ENCODE data around the gene CRADD. TPM values are rescaled to one million over a fixed set of nuclear protein-coding genes. Genes with fewer than 3 reads are reported as not detected.
"Not testable (repeated sequence)": the region's sequence is repeated elsewhere in the genome, so short reads cannot be mapped to it uniquely, and the experiment has no call there.

The CRADD gene
- total RNA-seq, 3 donors from 2014 or later: 24.0 to 49.8 (median 44.2) TPM

DNA sequence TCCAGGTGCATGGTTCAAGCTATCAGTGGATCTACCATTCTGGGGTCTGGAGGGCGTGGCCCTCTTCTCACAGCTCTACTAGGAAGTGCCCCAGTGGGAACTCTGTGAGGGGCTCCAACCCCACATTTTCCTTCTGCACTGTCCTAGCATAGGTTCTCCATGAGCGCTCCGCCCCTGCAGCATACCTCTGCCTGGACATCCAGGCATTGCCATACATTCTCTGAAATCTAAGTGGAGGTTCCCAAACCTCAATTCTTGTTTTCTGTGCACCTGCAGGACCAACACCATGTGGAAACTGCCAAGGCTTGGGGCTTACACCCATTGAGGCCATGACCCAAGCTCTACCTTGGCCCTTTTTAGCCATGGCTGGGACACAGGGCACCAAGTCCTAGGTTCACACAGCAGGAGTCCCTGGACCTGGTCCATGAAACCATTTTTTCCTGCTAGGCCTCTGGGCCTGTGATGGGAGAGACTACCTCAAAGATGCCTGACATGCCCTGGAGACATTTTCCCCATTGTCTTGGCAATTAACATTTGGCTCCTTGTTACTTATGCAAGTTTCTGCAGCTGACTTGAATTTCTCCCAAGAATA, 76.8 kb downstream of the CRADD start:
- Histone ChIP-seq H3K4me3 (no peak overlapping the region), H3K36me3 (no peaks in the 10 kb centered on the region), H3K9me3 (peaks cover 0 to 8% of the 10 kb centered on the region in 2 donors), H3K4me1 (no peaks in the 10 kb centered on the region), H3K27ac (no peak overlapping the region), H3K27me3 (no peaks in the 10 kb centered on the region)
- no peak for DNase-seq (ENCODE audit: low spot score in 2 of 2)
- no peak for TF ChIP-seq POLR2AphosphoS5 (IDR thresholded peaks at IDR 0.05)
- TF ChIP-seq, protein P1, sequence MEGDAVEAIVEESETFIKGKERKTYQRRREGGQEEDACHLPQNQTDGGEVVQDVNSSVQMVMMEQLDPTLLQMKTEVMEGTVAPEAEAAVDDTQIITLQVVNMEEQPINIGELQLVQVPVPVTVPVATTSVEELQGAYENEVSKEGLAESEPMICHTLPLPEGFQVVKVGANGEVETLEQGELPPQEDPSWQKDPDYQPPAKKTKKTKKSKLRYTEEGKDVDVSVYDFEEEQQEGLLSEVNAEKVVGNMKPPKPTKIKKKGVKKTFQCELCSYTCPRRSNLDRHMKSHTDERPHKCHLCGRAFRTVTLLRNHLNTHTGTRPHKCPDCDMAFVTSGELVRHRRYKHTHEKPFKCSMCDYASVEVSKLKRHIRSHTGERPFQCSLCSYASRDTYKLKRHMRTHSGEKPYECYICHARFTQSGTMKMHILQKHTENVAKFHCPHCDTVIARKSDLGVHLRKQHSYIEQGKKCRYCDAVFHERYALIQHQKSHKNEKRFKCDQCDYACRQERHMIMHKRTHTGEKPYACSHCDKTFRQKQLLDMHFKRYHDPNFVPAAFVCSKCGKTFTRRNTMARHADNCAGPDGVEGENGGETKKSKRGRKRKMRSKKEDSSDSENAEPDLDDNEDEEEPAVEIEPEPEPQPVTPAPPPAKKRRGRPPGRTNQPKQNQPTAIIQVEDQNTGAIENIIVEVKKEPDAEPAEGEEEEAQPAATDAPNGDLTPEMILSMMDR (IDR thresholded peaks at IDR 0.05): no peak
- TF ChIP-seq POLR2A (IDR thresholded peaks at IDR 0.05): no peak
- intact Hi-C loops (cut with DNase I; ENCODE audit: low total_unique reads): no loop called here

DNA sequence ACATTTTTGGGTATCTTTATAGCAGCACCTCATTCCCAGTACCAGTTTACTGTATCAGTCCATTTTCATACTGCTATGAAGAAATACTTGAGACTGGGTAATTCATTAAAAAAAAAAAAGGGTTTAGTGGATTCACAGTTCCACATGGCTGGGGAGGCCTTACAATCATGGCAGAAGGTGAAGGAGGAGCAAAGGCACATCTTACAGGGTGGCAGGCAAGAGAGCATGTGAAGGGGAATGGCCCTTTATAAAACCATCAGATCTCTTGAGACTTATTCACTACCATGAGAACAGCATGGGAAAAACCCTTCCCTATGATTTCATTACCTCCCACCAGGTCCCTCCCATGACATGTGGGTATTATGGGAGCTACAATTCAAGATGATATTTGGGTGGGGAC, 77.7 kb downstream of the CRADD start:
- H3K27me3 ChIP-seq; intact Hi-C loops (cut with DNase I; ENCODE audit: low total_unique reads); H3K27ac ChIP-seq; H3K9me3 ChIP-seq; H3K4me3 ChIP-seq; H3K4me1 ChIP-seq; H3K36me3 ChIP-seq; DNase-seq (ENCODE audit: low spot score in 2 of 2): not testable (repeated sequence)

DNA sequence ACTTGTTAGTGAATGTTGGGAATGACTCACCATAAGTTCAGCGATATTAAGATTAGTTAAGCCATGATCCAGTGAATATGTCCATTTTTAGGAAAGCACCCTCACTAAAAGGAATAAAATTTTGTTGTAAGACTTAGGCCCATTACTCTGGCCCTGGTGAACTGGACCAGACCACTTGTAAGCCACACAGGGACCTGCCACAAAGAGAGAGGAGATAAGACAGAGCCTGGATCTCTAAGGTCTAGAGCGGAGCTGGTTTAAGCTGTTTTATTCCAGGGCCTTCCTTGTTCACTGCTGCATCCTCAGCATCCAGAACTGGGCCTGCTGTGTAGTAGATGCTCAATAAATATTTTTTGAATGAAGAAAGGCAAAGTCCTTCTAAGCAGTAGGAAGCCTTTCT, 79.1 kb downstream of the CRADD start:
- TF ChIP-seq POLR2A (IDR thresholded peaks at IDR 0.05) (no peak), POLR2AphosphoS5 (IDR thresholded peaks at IDR 0.05) (no peak)
- TF ChIP-seq, protein P1 (IDR thresholded peaks at IDR 0.05): no peak
- no peak for DNase-seq (ENCODE audit: low spot score in 2 of 2)
- Histone ChIP-seq H3K27me3 (no peaks in the 10 kb centered on the region), H3K4me3 (no peak overlapping the region), H3K27ac (no peak overlapping the region), H3K36me3 (no peaks in the 10 kb centered on the region), H3K9me3 (peaks cover 0 to 8% of the 10 kb centered on the region in 2 donors), H3K4me1 (no peaks in the 10 kb centered on the region)
- intact Hi-C loops (cut with DNase I; ENCODE audit: low total_unique reads): no loop called here

DNA sequence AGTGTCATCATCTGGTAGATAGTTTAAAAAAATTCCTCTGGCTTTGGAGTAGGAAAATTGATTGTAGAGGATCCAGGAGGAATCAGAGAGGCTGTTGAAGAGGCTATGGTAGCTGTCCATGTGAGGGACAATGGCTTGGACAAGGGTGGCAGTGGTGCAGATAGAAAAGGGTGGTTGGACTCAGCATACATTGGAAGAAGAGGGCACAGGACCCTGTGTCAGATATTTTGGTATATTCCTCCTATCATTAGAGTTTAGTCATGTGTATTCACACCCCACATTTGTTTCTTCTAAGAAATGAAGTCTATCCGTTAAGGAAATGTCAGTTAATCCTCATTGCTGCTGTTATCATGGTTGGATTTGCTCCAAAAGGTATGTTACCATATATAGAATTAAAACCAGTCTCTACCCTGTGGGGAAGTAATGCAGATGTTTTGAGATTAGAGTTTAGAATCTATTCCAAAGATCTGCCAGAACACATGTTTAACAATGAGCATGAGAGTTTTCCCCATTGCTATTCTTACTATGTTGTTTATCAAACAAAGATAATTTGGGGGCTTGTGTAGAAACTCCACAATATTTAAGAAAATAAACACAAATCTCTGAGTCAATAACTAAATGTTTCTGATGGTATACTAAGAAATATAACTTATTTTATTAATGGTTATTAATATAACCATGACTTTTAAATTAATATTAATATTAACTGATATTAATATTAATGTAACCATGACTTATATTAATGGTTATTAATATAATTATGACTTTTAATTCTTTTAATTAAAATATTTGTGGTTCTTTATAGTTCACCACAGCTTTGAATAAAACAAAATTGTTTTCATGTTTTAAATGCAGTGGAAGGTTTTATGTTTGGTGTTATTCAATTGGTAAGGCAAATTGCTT, 80.9 kb downstream of the CRADD start:
- intact Hi-C loops (cut with DNase I; ENCODE audit: low total_unique reads): no loop called here

DNA sequence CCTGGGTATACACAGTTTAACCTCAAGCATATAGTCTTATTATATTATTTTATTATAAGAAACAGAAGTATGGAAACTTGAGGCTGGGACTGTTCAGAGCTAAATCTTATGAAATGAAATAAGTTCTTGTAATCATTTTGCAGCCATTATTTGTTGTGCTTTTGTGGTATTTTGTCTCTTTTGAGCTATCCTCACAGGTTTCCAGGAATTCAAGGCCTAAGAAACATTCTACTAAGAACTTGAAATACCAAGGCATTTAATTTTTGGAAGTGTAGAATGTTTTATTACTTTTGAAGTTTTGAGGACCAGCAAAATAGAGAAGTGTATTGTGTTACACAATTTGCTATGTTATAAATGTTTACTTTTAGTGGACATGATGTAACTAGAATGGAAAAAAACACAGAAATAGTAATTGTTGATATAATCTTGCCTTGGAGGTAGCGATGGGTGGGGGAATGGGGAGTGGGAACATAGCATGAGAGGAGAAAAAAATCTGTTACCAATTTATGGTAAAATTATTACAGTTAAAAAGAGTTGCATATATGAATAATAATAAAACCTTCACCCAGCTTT, 81.7 kb downstream of the CRADD start:
- no peaks in the 10 kb centered on the region for H3K36me3 ChIP-seq
- no peak for DNase-seq (ENCODE audit: low spot score in 2 of 2)
- no peaks in the 10 kb centered on the region for H3K4me1 ChIP-seq
- H3K27ac ChIP-seq: no peak overlapping the region
- H3K27me3 ChIP-seq: no peaks in the 10 kb centered on the region
- H3K4me3 ChIP-seq: no peak overlapping the region
- TF ChIP-seq POLR2A (IDR thresholded peaks at IDR 0.05) (no peak), POLR2AphosphoS5 (IDR thresholded peaks at IDR 0.05) (no peak)
- TF ChIP-seq, protein P1 (IDR thresholded peaks at IDR 0.05): no peak
- H3K9me3 ChIP-seq: peaks cover 0 to 3% of the 10 kb centered on the region in 2 donors
- intact Hi-C loops (cut with DNase I; ENCODE audit: low total_unique reads): no loop called here

More for the DNA sequence above, 80.9 kb downstream of the CRADD start:
- Histone ChIP-seq H3K9me3 (peaks cover 0 to 8% of the 10 kb centered on the region in 2 donors), H3K36me3 (no peaks in the 10 kb centered on the region), H3K4me3 (no peak overlapping the region), H3K27ac (no peak overlapping the region), H3K27me3 (no peaks in the 10 kb centered on the region), H3K4me1 (no peaks in the 10 kb centered on the region)
- TF ChIP-seq, protein P1 (IDR thresholded peaks at IDR 0.05): no peak
- TF ChIP-seq POLR2A (IDR thresholded peaks at IDR 0.05): no peak
- no peak for TF ChIP-seq POLR2AphosphoS5 (IDR thresholded peaks at IDR 0.05)
- no peak for DNase-seq (ENCODE audit: low spot score in 2 of 2)
